Upper lobe of left lung (tissue), 6 donors: ENCODE results near the gene ERG28. TPM values are rescaled to one million over a fixed set of nuclear protein-coding genes. Genes with fewer than 3 reads are reported as not detected.

Source experiments
- ATAC-seq, 2 donors: fragments of 200-7000 bp; cut with Tn5 transposase; one replicate each; pipeline ENCODE4 v1.9.1; 2022; ENCODE audit warnings: mild to moderate bottlenecking in 2 of 2, moderate library complexity in 2 of 2; ENCODE audit not compliant: low FRiP score in 2 of 2
- DNase-seq, 2 donors: peaks; one replicate each; pipeline ENCODE4 v3.0.0-alpha.2; 2019 to 2020
- H3K27ac ChIP-seq, 4 donors: fragments of 200-600 bp; sonication (generic); one replicate each; pipeline ENCODE4 v1.5.1; 2016 to 2019
- H3K27me3 ChIP-seq, 4 donors: fragments of 200-600 bp; sonication (generic); one replicate each; pipeline ENCODE4 v1.5.1; 2017 to 2019
- H3K36me3 ChIP-seq, 4 donors: fragments of 200-600 bp; sonication (generic); one replicate each; pipeline ENCODE4 v1.5.1; 2016 to 2019
- H3K4me1 ChIP-seq, 4 donors: fragments of 200-600 bp; sonication (generic); one replicate each; pipeline ENCODE4 v1.5.1; 2018 to 2019
- H3K4me3 ChIP-seq, 4 donors: fragments of 200-600 bp; sonication (generic); one replicate each; pipeline ENCODE4 v1.5.1; 2017 to 2019; ENCODE audit warnings: mild to moderate bottlenecking in 2 of 4, moderate library complexity in 1 of 4
- H3K9me3 ChIP-seq, 4 donors: fragments of 200-600 bp; sonication (generic); one replicate each; pipeline ENCODE4 v1.5.1; 2018 to 2019
- EP300 ChIP-seq, 4 donors: sonication (generic); formaldehyde crosslinking; IDR thresholded peaks; one replicate each; pipeline ENCODE4 v1.5.1; 2017; ENCODE audit warnings: antibody characterized with exemption in 4 of 4, control low read depth in 2 of 4
- POLR2A ChIP-seq, 4 donors: fragments of 450-650 bp; IDR thresholded peaks; one replicate each; pipeline ENCODE4 v1.5.1; 2016 to 2017; ENCODE audit warnings: antibody characterized with exemption in 4 of 4, mild to moderate bottlenecking in 2 of 4
- POLR2AphosphoS5 ChIP-seq, 2 donors: sonication (generic); formaldehyde crosslinking; IDR thresholded peaks; one replicate each; pipeline ENCODE4 v1.5.1; 2017; ENCODE audit warnings: antibody characterized with exemption in 2 of 2
- WGBS, 2 donors: methylation state at CpG; one replicate each; pipeline ENCODE4 v1.1.5; 2017 to 2018; 5-methylcytosine and 5-hydroxymethylcytosine counted together
- total RNA-seq, 6 donors: library from RNA; depleted of rRNA in 4 of 6; stranded (reverse); fragments of >200 nt in 4 of 6; gene quantifications; one replicate each; pipeline versions ENCODE4 v1.1.0 to v1.2.1, GENCODE V29; 2016 to 2021
- TF ChIP-seq, protein P1 (sequence below), 6 experiments: fragments of 450-650 bp in 4 of 6; fragments of 200-600 bp in 2 of 6; sonication (generic) in 2 of 6; IDR thresholded peaks; one replicate each; pipeline ENCODE4 v1.5.1; 2016 to 2019; ENCODE audit warnings: antibody characterized with exemption in 6 of 6
- donor health status: DM: no; HTN: no; CAD: no; lungs with moderate emphysema.
- donor health status: DM: no; HTN: yes; CAD: no; lungs with severe emphysema.

ERG28 gene
- total RNA-seq, 6 donors from 2014 or later, result 6.3 to 36.0 (median 17.3) TPM

DNA sequence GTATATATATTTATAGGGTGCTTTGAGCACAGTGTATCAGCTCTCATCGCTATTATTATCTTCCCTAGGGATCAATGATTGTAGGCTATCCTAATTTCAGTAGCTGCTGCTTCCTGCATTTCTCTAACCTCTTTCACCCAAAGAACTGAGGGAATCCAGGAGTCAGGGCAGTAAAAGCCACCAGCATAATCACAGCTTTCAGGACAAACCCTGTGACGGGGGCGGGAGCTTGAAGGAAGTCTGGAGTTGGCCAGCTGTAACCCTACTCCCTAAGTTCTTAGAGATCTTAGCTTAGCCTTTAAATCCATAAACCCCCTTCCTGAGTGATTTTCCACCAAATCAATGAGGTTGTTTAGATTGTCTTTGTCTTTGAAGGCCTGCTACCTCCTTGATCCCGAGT is 48.5 kb downstream of the ERG28 start:
- Histone ChIP-seq H3K27ac (peak overlapping the region in 1 of 4 donors; percentile 10), H3K9me3 (peaks cover 0 to 8% (median 0%) of the 10 kb centered on the region in 4 donors), H3K36me3 (no peaks in the 10 kb centered on the region), H3K27me3 (no peaks in the 10 kb centered on the region), H3K4me1 (peaks cover 3 to 26% (median 18%) of the 10 kb centered on the region in 4 donors), H3K4me3 (no peak overlapping the region)
- 84 to 90% methylated on average over 4 of the region's 4 CpGs for WGBS, 2 donors
- TF ChIP-seq POLR2AphosphoS5 (IDR thresholded peaks at IDR 0.05) (no peak), EP300 (IDR thresholded peaks at IDR 0.05) (no peak), POLR2A (IDR thresholded peaks at IDR 0.05) (no peak)
- TF ChIP-seq, protein P1, sequence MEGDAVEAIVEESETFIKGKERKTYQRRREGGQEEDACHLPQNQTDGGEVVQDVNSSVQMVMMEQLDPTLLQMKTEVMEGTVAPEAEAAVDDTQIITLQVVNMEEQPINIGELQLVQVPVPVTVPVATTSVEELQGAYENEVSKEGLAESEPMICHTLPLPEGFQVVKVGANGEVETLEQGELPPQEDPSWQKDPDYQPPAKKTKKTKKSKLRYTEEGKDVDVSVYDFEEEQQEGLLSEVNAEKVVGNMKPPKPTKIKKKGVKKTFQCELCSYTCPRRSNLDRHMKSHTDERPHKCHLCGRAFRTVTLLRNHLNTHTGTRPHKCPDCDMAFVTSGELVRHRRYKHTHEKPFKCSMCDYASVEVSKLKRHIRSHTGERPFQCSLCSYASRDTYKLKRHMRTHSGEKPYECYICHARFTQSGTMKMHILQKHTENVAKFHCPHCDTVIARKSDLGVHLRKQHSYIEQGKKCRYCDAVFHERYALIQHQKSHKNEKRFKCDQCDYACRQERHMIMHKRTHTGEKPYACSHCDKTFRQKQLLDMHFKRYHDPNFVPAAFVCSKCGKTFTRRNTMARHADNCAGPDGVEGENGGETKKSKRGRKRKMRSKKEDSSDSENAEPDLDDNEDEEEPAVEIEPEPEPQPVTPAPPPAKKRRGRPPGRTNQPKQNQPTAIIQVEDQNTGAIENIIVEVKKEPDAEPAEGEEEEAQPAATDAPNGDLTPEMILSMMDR (IDR thresholded peaks at IDR 0.05), result no peak
- ATAC-seq (no peak), DNase-seq (no peak)

DNA sequence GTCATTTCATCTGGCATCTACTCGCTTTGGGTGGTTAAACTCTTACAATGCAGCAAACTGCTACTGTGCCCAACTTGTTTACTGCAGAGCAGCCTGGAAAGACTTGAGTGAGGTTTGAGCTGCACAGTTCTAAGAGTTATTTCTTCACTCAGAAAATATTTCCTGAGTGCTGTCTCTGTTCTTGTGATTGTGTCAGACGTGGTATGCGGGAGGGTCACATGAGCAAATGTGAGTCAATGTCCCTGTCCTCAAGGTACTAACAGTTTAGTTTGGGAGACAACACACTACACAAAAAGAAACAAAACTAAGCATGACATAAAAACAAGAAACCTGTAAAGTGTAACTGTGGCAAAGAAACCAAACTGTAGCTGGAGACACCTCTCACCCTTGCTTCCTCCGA is 49.8 kb downstream of the ERG28 start:
- Histone ChIP-seq H3K4me3 (no peak overlapping the region), H3K36me3 (no peaks in the 10 kb centered on the region), H3K4me1 (peaks cover 3 to 32% (median 20%) of the 10 kb centered on the region in 4 donors), H3K9me3 (peaks cover 0 to 8% (median 0%) of the 10 kb centered on the region in 4 donors), H3K27me3 (no peaks in the 10 kb centered on the region), H3K27ac (peak overlapping the region; percentile 51 to 76 (median 68))
- WGBS, 2 donors, result 60 to 73% methylated on average over 4 of the region's 4 CpGs
- ATAC-seq (no peak), DNase-seq (peak in 1 of 2 donors; percentile 48)
- TF ChIP-seq, protein P1 (IDR thresholded peaks at IDR 0.05), result no peak
- TF ChIP-seq EP300 (IDR thresholded peaks at IDR 0.05), result peak in 1 of 4 donors; percentile 38
- no peak for TF ChIP-seq POLR2AphosphoS5 (IDR thresholded peaks at IDR 0.05)
- TF ChIP-seq POLR2A (IDR thresholded peaks at IDR 0.05), result peak in 1 of 4 donors; percentile 49

DNA sequence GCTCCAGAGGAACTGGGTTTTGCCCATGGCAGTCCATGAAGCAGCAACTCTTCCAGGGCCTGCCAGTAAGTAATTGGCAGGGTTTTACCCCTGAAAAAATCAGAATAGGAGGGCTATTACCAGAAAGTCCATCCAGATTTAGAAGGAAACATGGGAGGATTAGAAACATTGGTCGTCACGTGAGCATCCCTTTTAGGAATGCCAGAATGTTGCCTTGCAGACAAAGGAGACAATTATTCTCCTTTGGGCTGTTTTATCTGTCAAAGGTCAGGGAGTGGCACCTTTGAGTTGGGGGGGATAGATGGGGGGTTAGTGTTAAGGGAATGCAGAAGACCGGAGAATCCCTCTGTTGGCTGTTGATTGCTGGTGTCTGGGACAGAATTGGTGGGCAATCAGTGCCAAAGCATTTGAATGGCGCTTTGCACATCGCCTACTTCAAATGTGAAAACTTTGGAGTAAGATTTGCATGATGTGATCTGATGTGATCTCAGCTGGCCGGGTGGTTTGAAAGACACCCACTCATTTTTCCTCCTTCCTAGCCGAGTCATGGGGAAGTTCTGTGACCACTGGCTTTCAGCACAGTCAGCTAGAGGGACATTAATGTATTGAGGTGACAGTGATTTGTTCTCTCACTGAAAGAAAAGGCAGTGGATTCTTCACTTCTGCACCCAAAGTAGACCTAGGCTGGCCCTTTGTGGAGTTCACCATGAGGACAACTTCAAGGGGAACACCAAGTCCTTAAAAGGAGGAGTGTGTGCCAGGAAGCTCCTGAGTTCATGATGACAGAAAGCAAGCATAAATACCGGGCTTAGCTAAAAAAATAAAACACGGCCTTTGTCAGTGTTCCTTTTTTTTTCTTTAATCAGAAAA is 50.8 kb downstream of the ERG28 start:
- H3K36me3 ChIP-seq, result no peaks in the 10 kb centered on the region
- TF ChIP-seq, protein P1 (IDR thresholded peaks at IDR 0.05), result no peak
- peak in 1 of 2 donors; percentile 69 for TF ChIP-seq POLR2AphosphoS5 (IDR thresholded peaks at IDR 0.05)
- peak in 1 of 4 donors; percentile 51 for TF ChIP-seq POLR2A (IDR thresholded peaks at IDR 0.05)
- TF ChIP-seq EP300 (IDR thresholded peaks at IDR 0.05), result peak; percentile 57 to 89 (median 76)
- ATAC-seq (peak; percentile 63 to 72), DNase-seq (peak in 1 of 2 donors; percentile 68)
- peaks cover 6 to 36% (median 26%) of the 10 kb centered on the region in 4 donors for H3K4me1 ChIP-seq
- WGBS, 2 donors, result 68 to 70% methylated on average over 7 to 9 of the region's 9 CpGs
- no peaks in the 10 kb centered on the region for H3K27me3 ChIP-seq
- peak overlapping the region in 3 of 4 donors; percentile 68 to 76 (median 69) for H3K27ac ChIP-seq
- H3K9me3 ChIP-seq, result peaks cover 0 to 8% (median 0%) of the 10 kb centered on the region in 4 donors
- H3K4me3 ChIP-seq, result no peak overlapping the region

DNA sequence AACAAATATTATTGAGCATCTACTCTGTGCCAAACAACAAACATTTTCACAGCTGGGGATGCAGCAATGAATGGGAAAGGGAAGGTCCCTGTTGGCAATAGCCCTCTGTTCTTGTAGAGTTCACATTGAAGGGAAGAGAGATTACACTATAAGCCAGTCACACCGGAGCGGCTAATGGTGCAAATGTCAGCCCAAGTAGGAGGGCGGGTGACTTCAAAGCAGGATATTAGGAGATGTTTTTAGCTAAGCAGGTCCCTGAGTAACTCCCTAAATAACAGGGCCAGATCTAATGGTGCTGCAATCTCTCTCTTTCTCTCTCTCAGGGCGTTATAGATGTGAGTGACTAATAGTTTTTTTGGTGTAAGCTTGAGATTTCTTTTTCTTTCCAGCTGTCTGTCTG is 51.6 kb downstream of the ERG28 start:
- WGBS, 2 donors, result 84 to 88% methylated on average over 4 of the region's 4 CpGs
- Histone ChIP-seq H3K27ac (peak overlapping the region in 3 of 4 donors; percentile 68 to 76 (median 69)), H3K4me1 (peaks cover 8 to 38% (median 30%) of the 10 kb centered on the region in 4 donors), H3K36me3 (no peaks in the 10 kb centered on the region), H3K9me3 (peaks cover 0 to 8% (median 0%) of the 10 kb centered on the region in 4 donors), H3K27me3 (no peaks in the 10 kb centered on the region), H3K4me3 (no peak overlapping the region)
- ATAC-seq, result peak in 1 of 2 donors; percentile 49
- TF ChIP-seq POLR2A (IDR thresholded peaks at IDR 0.05) (no peak), EP300 (IDR thresholded peaks at IDR 0.05) (no peak), POLR2AphosphoS5 (IDR thresholded peaks at IDR 0.05) (no peak)
- TF ChIP-seq, protein P1 (IDR thresholded peaks at IDR 0.05), result no peak
- DNase-seq, result no peak
